AG04449 (cell line): ENCODE data around the gene SPTBN5.

Source experiments
- CTCF ChIA-PET: fragments of 350-600 bp; formaldehyde crosslinking; extraction: SDS; loops from one replicate; lab custom pipeline; 2021; ENCODE audit warnings: antibody characterized with exemption; lab: Yijun Ruan, JAX
- POLR2A ChIA-PET: fragments of 400-600, 350-600 bp; formaldehyde crosslinking; extraction: SDS; loops from one replicate; lab custom pipeline; 2020; ENCODE audit warnings: antibody characterized with exemption, inconsistent platforms; lab: Yijun Ruan, JAX
- DNase-seq: peaks from one replicate; pipeline ENCODE4 v3.0.0-alpha.2; 2010; ENCODE audit warnings: low read depth, low spot score
- H3K4me3 ChIP-seq: 2 replicates; pipeline ENCODE4 v1.5.1; 2011; ENCODE audit warnings: low read depth, mild to moderate bottlenecking, control low read depth, low read length
- TF ChIP-seq, protein P1 (sequence below): IDR thresholded peaks from one replicate; pipeline ENCODE4 v1.5.1; 2011; ENCODE audit warnings: mild to moderate bottlenecking, moderate library complexity, low read length, control low read depth, inconsistent platforms; ENCODE audit not compliant: insufficient read depth; ENCODE audit errors: missing control alignments

The SPTBN5 gene

DNA sequence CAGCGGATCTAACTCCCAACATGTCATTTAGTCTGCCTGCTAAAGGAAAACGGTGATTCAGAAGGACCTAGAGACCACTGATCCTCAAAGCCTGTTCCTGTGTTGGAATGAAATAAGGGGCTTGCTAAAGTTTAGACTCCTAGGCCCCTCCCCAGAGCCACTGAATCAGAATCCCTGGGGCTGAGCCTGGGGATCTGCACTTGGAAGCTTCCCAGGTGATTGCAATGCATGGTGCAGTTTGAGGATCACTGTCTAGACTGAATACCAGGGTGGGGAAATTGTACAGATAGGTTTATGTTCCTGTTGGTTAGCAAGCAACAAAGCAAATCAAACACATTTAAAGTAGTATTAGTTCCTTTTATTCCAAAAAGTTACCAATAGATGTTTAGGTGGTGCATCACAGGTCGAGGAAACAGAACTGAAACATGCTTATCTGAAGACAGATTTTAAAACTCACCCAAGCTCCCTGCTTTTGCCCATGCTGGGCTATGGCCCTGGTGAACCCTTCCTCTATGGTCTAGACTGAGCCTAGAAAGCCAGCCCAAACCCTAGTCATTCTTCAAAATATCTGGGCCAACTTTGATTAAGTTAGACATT is 29.6 kb upstream of the SPTBN5 start:
- POLR2A ChIA-PET: no interaction called here

DNA sequence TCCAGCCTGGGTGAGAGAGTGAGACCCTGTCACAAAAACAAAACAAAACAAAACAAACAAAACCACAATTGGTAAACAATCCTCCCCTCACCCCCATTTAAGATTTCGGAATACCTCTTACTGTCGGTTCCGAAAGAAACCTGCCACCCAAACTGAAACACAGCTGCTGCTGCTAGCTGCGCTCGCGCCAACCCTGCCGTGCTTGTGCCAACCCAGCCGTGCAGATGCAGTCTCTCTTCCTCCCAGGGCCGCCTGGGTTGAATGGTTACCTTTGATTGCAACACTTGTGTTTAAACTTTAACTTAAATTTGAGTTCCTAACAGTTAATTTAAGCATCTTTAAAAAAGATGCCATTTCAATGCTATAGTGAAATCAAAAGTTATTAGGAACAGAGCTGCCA is 28.5 kb upstream of the SPTBN5 start:
- CTCF ChIA-PET: interaction anchor here (1.3 to 1.4 kb wide), 3 partner anchors 17 to 111 kb away, joined by 3 to 4 read pairs (median 3); no protein-coding TSS in a partner anchor
- POLR2A ChIA-PET: no interaction called here
- TF ChIP-seq, protein P1, sequence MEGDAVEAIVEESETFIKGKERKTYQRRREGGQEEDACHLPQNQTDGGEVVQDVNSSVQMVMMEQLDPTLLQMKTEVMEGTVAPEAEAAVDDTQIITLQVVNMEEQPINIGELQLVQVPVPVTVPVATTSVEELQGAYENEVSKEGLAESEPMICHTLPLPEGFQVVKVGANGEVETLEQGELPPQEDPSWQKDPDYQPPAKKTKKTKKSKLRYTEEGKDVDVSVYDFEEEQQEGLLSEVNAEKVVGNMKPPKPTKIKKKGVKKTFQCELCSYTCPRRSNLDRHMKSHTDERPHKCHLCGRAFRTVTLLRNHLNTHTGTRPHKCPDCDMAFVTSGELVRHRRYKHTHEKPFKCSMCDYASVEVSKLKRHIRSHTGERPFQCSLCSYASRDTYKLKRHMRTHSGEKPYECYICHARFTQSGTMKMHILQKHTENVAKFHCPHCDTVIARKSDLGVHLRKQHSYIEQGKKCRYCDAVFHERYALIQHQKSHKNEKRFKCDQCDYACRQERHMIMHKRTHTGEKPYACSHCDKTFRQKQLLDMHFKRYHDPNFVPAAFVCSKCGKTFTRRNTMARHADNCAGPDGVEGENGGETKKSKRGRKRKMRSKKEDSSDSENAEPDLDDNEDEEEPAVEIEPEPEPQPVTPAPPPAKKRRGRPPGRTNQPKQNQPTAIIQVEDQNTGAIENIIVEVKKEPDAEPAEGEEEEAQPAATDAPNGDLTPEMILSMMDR: no peak
- no peak overlapping the region for H3K4me3 ChIP-seq
- no peak for DNase-seq

More for the DNA sequence above, 29.6 kb upstream of the SPTBN5 start:
- H3K4me3 ChIP-seq: no peak overlapping the region
- TF ChIP-seq, protein P1: no peak
- CTCF ChIA-PET: interaction anchor here (1.4 kb wide), 1 partner anchor 21 kb away, joined by 3 read pairs; no protein-coding TSS in a partner anchor
- DNase-seq: no peak

DNA sequence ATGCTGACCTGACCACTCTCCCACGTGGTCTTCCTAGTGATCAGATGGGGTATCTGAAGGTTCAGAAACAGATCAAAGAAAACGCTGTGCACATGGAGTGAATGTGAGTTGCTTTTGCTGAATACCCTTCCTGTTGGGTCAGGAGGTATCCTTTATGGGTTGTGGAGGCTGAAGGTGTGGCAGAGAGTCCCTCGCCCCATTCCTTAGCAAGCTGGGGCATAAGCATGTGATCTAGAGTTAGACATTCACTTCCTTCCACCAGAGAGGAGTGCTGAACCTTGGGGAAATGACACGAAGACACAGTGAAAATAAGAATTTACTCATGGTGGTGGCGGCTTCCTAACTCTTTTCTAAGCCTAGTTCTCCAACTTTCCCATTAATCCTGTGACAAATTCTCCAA is 27.8 kb upstream of the SPTBN5 start:
- H3K4me3 ChIP-seq: no peak overlapping the region
- ChIA-PET CTCF (interaction anchor here (1.3 to 1.4 kb wide), 2 partner anchors 17 to 110 kb away, joined by 3 to 4 read pairs; no protein-coding TSS in a partner anchor), POLR2A (no interaction called here)
- TF ChIP-seq, protein P1: no peak
- no peak for DNase-seq

DNA sequence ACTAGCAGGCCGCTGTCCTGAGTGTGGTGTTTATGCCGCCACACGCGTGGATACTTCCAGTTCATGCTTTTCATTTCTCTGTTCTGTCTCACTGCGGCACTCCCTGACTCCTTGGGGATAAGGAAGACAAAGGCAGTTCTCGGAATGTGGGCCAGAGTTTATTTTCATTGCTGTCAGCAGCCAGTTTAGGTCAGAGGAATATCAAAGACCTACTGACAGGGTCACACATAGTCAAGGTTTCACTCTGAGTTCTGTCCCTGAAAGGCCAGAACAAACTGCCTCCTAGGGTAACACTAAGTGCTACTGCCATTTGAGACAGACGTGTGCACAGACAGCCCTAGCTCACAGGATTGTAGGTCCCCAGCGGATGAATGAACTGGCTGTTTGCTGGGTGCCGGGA is 27.3 kb upstream of the SPTBN5 start:
- no peak for DNase-seq
- ChIA-PET CTCF (interaction anchor here (0.7 to 1.3 kb wide), 2 partner anchors 8 to 16 kb away, joined by 3 read pairs; no protein-coding TSS in a partner anchor), POLR2A (no interaction called here)
- H3K4me3 ChIP-seq: no peak overlapping the region
- TF ChIP-seq, protein P1: no peak

DNA sequence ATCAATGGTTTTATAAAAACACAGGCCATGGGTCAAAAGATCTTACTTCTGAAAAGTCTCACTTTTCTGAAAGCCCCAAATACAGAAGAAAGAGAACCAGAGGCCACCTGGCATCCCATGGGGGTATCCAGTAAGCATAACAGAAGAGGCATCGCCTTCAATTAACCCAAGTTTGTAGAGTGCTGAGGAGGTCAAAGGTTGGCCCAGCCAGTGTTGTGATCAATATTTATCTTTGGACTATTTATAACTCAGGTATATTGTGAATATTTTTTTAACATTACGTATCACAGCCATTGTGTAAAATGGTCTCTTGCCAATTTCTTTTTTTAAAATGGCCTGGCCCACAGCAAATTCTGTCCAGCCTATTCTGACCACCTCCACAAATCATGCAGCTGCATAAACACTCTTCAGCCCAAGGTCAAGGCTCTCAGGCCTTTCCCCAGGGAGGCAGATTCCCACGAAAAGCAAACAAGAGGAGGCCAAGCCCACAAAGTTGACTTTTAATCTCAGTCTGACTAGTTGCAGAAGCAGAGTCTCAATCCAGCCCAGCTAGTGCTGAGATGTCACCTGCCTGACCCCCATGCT is 26.2 kb upstream of the SPTBN5 start:
- CTCF ChIA-PET: interaction anchor here (1.0 to 1.3 kb wide), 2 partner anchors 15 to 44 kb away, joined by 3 read pairs; no protein-coding TSS in a partner anchor
- H3K4me3 ChIP-seq: no peak overlapping the region
- TF ChIP-seq, protein P1: no peak
- DNase-seq: no peak
- POLR2A ChIA-PET: no interaction called here

DNA sequence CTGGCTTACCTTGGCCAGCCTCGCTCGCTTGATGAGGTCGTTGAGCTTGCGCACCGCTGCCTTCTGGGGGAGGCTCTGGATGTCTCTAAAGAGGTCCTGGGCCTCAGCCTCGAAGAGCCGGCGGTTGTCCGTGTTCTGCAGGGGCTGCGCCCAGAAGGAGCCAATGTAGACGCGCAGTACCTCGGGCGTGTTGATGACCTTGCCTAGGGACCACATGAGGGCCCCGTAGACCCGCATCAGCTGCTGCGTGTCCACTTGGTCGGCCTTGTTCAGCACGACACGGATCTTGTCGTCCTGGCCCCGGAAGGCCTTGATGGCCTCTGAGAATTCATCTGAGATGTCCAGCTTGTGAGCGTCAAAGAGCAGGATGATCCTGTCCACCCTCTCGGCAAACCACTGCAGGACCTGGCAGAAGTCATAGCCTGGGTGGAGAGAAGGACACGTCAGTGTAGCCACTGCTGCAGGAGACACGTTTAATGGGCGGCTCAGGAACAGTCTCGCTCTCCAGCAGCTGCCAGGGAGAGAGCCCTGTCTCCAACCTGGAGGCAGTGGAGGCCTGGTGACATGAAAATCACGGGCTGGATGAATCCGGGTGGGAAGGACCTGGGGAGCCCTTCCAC is 25.5 kb upstream of the SPTBN5 start:
- ChIA-PET CTCF (no interaction called here), POLR2A (no interaction called here)
- no peak for DNase-seq
- no peak overlapping the region for H3K4me3 ChIP-seq
- TF ChIP-seq, protein P1: no peak
